ENCODE results near the gene PAX5.

The PAX5 gene

GRCh38 chr9:36937346-36937745 lies 96.7 kb downstream of the PAX5 start:
- no peak for TF ChIP-seq CTCF (conservative IDR thresholded peaks at IDR 0.05; ENCODE audit: low read depth, low read length)
- Histone ChIP-seq H2AFZ (ENCODE audit: low read depth) (no peak overlapping the region), H3K36me3 (ENCODE audit: insufficient read depth) (no peaks in the 10 kb centered on the region), H3K4me2 (no peak overlapping the region), H3K27me3 (ENCODE audit: insufficient read depth, low read depth) (no peaks in the 10 kb centered on the region), H3K4me3 (IDR thresholded peaks at IDR 0.05; ENCODE audit: insufficient read depth, low read depth, low read length) (no peak overlapping the region), H3K79me2 (ENCODE audit: insufficient read depth, low read depth) (no peaks in the 10 kb centered on the region), H3K9ac (no peak overlapping the region), H3K27ac (no peak overlapping the region), H4K20me1 (ENCODE audit: insufficient read depth) (no peaks in the 10 kb centered on the region), H3K4me1 (ENCODE audit: low read depth, poor library complexity, severe bottlenecking) (no peaks in the 10 kb centered on the region)

GRCh38 chr9:36936498-36936831 lies 97.6 kb downstream of the PAX5 start:
- Histone ChIP-seq H3K4me2 (no peak overlapping the region), H3K36me3 (ENCODE audit: insufficient read depth) (no peaks in the 10 kb centered on the region), H3K9ac (no peak overlapping the region), H3K27me3 (ENCODE audit: insufficient read depth, low read depth) (no peaks in the 10 kb centered on the region), H3K79me2 (ENCODE audit: insufficient read depth, low read depth) (no peaks in the 10 kb centered on the region), H2AFZ (ENCODE audit: low read depth) (no peak overlapping the region), H4K20me1 (ENCODE audit: insufficient read depth) (no peaks in the 10 kb centered on the region), H3K4me1 (ENCODE audit: low read depth, poor library complexity, severe bottlenecking) (no peaks in the 10 kb centered on the region), H3K4me3 (IDR thresholded peaks at IDR 0.05; ENCODE audit: insufficient read depth, low read depth, low read length) (no peak overlapping the region), H3K27ac (no peak overlapping the region)
- no peak for TF ChIP-seq CTCF (conservative IDR thresholded peaks at IDR 0.05; ENCODE audit: low read depth, low read length)

GRCh38 chr9:36935768-36936497 lies 98.1 kb downstream of the PAX5 start:
- Histone ChIP-seq H4K20me1 (ENCODE audit: insufficient read depth) (no peaks in the 10 kb centered on the region), H3K27me3 (ENCODE audit: insufficient read depth, low read depth) (no peaks in the 10 kb centered on the region), H3K79me2 (ENCODE audit: insufficient read depth, low read depth) (no peaks in the 10 kb centered on the region), H3K4me3 (IDR thresholded peaks at IDR 0.05; ENCODE audit: insufficient read depth, low read depth, low read length) (no peak overlapping the region), H2AFZ (ENCODE audit: low read depth) (no peak overlapping the region), H3K36me3 (ENCODE audit: insufficient read depth) (no peaks in the 10 kb centered on the region), H3K4me2 (no peak overlapping the region), H3K4me1 (ENCODE audit: low read depth, poor library complexity, severe bottlenecking) (no peaks in the 10 kb centered on the region), H3K27ac (no peak overlapping the region), H3K9ac (no peak overlapping the region)
- no peak for TF ChIP-seq CTCF (conservative IDR thresholded peaks at IDR 0.05; ENCODE audit: low read depth, low read length)

GRCh38 chr9:36935332-36935731 lies 98.7 kb downstream of the PAX5 start:
- no peak overlapping the region for H2AFZ ChIP-seq (ENCODE audit: low read depth)
- no peak for TF ChIP-seq CTCF (conservative IDR thresholded peaks at IDR 0.05; ENCODE audit: low read depth, low read length)
- no peaks in the 10 kb centered on the region for H3K27me3 ChIP-seq (ENCODE audit: insufficient read depth, low read depth)
- no peak overlapping the region for H3K9ac ChIP-seq
- no peaks in the 10 kb centered on the region for H3K4me1 ChIP-seq (ENCODE audit: low read depth, poor library complexity, severe bottlenecking)
- H3K4me3 ChIP-seq (IDR thresholded peaks at IDR 0.05; ENCODE audit: insufficient read depth, low read depth, low read length) = no peak overlapping the region
- no peak overlapping the region for H3K4me2 ChIP-seq
- no peaks in the 10 kb centered on the region for H3K36me3 ChIP-seq (ENCODE audit: insufficient read depth)
- H3K79me2 ChIP-seq (ENCODE audit: insufficient read depth, low read depth) = no peaks in the 10 kb centered on the region
- no peaks in the 10 kb centered on the region for H4K20me1 ChIP-seq (ENCODE audit: insufficient read depth)
- no peak overlapping the region for H3K27ac ChIP-seq

Measured in KMS-11 (cell line).